ENCODE results near the gene FRMD8.
A peak's percentile ranks its signal among the peaks of the same experiment; 100 is the strongest.

Gene FRMD8

GRCh38 chr11:65454696-65455456 lies 68.4 kb downstream of the FRMD8 start:
- peak; percentile 100 for DNase-seq (ENCODE audit: low spot score)

GRCh38 chr11:65456418-65456817 lies 70.0 kb downstream of the FRMD8 start:
- no peak for DNase-seq (ENCODE audit: low spot score)

- DNase-seq (ENCODE audit: low spot score) = peak; percentile 68
Measured at GRCh38 chr11:65459552-65459951, 73.1 kb downstream of the FRMD8 start.
